Hematopoietic multipotent progenitor cell treated with erythropoietin and hydrocortisone succinate and interleukin-3 and kit ligand, for 15 days (in vitro differentiated cells): ENCODE measurements around the gene LRRC51.

ENCODE experiments used
- DNase-seq: peaks from one replicate; pipeline ENCODE4 v3.0.0-alpha.2; 2015; ENCODE audit warnings: low spot score

Gene LRRC51

DNA sequence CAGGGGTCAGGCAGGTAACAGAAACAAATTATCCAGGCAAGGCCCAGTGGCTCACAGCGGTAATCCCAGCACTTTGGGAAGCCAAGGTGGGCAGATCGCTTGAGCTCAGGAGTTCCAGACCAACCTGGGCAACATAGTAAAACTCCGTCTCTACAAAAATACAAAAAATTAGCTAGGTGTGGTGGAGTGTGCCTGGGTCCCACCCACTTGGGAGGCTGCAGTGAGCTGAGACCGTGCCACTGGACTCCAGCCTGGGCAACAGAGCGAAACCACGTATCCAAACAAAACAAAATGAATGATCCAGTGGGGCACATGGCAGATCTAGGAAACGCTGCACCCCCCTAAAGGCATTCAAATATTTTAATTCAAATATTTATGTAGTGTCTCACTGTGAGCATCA, 10.2 kb upstream of the LRRC51 start:
- DNase-seq = no peak

DNA sequence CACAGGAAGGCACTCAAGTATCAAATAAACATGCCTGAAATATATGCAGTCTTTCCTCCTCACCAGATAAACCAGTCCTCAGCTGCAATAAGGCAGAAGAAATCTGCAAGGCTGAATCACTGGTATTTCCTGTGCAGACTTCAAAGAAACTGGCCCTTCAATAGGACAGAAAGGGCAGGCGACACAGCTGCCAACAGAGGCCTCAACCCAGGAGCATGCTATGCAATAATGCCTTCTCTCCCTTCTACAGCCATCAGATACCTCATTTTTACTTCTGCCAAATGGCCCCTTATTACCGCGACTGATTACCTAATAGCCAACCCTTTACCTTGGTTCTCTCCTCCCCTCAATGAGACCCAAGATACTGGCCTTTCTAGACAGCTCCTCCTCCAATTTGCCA, 8.3 kb upstream of the LRRC51 start:
- DNase-seq = no peak

- no peak for DNase-seq
These were observed 5.5 kb upstream of the LRRC51 start for GRCh38 chr11:72075109-72075508.

- no peak for DNase-seq
These were observed 4.9 kb upstream of the LRRC51 start for GRCh38 chr11:72075756-72076155.

DNA sequence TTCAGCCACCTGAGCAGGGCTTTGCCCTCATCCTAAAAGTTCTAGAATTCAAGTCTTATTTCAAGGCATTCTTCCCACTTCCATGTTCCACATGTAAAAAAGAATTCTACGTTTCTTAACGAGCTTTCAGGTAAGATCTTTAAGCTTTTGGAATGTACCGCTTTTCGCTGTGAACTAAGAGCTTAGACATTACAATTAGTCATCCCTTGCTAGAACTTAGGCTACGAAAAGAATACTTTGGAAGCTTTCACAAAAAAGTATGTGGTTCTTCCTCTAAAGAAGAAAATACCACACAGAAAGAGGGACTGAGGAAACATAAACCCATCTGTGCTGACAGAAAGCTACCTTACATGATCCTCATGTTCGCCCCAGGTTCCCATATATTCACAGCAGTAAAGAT, 2.2 kb upstream of the LRRC51 start:
- DNase-seq = no peak

- DNase-seq = peak; percentile 47
These were observed 778 bp upstream of the LRRC51 start for GRCh38 chr11:72079819-72080325.

GRCh38 chr11:72081184-72081644, 564 bp downstream of the LRRC51 start:
- DNase-seq = no peak

GRCh38 chr11:72081821-72082453, 1.3 kb downstream of the LRRC51 start:
- DNase-seq = no peak

DNA sequence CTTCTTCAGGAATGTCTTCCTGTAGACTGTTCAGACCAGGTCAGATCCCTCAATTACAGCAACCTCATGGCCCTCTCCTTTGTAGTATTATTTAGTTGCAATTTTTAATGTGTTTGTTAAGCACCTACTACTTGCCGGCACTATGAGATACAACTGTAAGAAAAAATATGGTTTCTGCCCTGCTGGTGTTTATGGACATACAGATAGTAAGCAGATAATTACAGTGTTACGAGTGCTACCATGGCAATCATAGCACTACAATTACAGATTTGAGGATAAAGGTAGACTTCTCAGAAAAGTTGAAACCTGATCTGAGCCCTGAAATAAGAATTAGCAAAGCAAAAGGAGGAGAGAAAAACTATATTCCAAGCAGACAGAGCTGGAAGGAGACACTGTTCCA, 2.8 kb downstream of the LRRC51 start:
- DNase-seq = no peak

GRCh38 chr11:72084076-72084475, 3.4 kb downstream of the LRRC51 start:
- DNase-seq = no peak

- DNase-seq = no peak
These were observed 4.3 kb downstream of the LRRC51 start for GRCh38 chr11:72084965-72085364.

DNA sequence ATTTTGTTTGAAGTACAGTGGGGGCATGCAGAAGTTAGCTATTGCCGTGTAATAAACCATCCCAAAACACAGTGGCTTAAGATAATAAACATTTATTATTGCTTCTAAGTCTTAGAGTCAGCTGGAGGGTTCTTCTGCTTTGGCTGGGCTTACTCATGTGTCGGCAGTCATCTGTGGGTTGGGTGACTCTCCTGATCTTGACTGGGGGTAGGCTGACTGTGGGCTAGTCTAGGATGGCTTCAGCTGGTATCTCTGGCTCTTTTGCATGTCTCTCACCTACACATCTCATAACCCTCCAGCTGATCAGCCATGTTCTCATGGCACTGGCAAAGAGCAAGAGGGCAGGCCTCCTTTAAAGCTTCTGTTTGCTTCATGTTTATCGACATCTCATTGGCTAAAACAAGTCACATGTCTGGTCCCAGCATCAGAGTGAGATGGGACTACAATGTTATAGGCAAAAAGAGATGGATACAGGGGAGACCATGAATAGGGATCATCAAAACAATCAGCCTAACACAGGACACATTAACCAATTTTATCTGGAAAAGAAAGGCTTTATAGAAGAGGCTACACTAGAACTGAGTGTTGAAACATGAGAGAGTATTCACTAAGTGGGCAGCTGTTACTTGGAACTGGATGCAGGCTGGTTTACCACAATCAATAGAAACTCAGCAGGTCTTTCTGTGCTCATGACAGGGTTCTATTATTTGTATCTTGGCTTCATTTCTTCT, 5.1 kb downstream of the LRRC51 start:
- no peak for DNase-seq

DNA sequence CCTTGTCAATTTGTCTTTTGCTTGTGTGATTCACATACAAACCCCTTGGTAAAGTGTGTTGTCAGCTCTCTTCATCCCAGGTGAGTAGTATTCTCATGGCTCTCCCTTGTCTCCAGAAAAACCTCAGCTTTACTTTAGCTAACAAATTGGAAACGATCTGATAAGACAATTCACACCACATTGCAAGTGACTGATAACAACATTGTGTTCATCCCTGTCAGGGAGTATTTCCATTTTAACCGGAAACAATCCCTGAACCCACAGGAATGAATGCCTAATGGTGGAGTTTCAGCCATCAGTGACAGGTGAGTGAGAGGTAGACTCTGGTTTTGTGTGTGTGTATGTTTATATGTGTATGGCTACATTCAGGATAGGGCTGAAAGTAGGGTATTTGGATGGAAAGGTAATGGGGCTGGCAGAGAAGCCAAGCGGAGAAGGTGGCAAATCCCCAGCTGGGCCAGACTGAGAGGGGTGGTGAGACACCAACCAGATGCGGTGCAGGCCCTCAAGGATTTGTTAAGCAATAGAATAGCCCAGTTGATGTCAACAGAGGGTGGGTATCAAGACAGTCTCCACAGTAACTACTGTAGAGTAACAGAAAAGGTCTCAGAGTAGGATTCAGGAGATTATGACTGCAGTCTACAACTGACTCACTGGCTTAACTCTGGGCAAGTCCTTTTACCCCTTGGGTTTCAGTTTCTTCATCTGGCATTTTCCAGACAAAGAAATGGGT, 7.6 kb downstream of the LRRC51 start:
- no peak for DNase-seq

DNA sequence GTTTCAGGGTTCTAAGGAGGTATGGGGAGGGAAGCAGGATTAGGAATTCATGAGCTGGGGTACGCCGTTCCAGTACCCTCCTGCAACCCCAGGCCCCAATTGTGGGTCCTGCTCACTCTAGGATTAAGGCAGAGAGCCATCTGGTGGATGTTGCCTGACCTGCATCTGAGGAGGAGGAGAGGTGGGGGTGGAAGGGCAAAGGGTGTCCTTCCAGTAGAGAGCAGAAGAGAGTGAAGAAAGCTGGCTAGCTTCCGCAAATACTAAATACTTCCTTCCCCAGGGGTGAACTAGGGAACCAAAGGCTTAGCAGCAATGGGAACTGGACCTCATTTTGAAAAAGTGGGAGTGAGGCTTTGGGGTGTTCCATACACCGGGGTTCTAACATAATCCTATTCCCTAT, 10.6 kb downstream of the LRRC51 start:
- DNase-seq = peak; percentile 73

DNA sequence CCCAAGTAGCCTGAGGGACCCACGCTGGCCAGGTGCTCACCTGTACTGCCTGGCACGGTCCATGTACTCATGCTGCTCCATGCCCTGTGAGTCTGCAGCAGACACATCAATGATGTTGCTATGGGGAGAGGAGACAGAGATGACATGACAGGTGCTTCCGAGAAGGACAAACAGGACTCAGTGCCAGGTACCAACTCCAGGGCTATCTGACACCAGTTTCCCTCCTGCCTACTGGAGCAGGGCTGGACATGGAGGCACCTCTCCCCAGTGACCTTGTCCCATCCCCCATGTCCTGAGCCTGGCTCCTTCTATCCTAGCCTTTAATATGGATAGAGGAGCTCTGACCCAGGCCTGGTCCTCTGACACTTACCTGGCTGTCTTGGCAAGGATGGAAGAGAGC, 18.1 kb downstream of the LRRC51 start:
- no peak for DNase-seq

DNA sequence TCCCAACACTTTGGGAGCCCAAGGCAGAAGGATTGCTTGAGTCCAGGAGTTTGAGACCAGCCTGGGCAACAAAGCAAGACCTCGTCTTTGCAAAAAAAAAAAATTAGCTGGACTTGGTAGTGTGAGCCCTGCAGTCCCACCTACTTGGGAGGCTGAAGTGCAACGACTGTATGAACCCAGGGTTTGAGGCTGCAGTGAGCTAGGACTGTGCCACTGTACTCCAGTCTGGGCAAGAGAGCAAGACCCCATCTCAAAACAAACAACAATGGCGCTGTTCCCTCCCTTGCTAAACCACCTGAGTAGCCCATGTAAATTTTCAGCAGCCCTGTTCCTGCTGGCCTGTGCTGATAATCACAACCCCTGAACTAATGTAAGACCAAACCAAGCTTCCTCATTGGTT, 19.4 kb downstream of the LRRC51 start:
- DNase-seq = no peak

DNA sequence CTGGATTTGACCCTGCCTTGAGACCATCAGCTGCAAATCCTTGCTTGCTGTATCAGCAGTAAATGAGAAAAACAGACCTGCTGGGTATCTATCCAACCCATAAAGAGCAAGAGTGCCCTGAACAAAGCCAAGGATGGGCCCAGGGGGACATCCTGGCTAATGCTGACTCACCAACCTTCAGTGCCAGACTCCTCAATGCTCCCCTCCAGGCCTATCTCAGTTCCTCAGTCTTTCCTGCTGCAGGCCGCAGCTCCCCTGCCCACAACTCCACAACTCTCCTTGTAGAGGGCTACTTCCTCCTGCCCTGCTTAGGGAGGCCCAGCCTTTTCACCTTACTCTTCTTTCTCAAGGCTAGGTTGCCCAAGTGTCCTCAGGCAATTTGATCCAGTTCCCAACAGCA, 19.8 kb downstream of the LRRC51 start:
- DNase-seq = no peak

GRCh38 chr11:72102162-72102561, 21.5 kb downstream of the LRRC51 start:
- DNase-seq = no peak

DNA sequence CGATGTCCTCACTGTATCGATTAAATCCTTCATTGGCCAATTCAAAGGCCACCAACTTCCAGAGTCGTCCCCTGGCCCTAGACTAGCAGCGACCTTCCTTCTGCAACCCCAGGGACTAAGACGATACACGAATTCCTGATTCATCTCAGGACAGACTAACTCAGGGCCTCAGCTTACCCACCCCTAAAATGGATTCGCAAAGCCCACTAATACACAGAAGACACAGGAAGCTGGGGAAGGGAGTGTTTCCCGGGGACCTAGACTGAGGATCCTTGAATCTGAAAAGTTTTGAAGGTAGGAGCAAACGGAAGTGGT, 21.9 kb downstream of the LRRC51 start:
- no peak for DNase-seq

DNA sequence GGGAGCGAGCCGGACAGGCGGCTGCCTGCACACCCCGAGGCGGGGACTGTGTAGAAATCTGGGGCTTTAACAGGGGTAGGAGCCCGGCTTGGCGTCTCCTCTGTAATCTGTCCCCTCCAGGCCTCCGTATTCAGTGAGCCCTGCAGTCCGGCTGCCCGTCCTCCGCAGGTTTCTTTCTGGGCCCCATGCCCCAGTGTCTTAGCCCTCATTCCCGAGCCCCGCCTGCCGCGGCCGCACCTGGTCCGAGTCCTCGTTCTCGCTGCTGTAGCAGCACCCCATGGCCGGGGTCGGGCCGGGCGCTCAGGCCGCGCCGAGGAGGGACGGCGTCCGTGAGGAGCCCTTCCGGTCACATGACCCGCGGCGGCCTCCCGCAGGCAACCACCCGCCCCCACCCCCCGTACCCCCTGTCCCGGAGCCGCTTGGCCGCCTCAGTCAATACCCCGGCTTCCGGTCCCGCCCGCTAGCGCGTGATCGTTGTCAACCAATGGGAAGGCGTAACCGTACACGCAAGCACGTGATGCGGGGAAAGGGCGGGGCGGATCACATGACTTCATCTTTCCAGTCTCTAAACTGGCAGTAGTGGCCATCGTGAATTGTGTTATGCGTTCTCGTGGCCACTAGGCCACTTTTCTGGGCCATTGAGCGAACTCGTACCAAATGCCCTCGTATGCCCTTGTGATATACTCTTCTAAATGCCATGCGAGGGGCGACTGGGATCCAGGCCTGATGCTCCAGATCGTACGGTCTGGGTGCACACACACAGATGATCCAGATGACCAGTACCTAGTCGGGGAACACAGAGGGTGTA, 22.5 kb downstream of the LRRC51 start, which contains the start of gene LAMTOR1:
Gene LAMTOR1 (minus strand): TSS at position 352 of the 808 bp plus-strand sequence. CDS start 73 bp downstream, at position 279.
- peak; percentile 99 for DNase-seq

GRCh38 chr11:72103754-72104167, 23.1 kb downstream of the LRRC51 start:
- DNase-seq = no peak

DNA sequence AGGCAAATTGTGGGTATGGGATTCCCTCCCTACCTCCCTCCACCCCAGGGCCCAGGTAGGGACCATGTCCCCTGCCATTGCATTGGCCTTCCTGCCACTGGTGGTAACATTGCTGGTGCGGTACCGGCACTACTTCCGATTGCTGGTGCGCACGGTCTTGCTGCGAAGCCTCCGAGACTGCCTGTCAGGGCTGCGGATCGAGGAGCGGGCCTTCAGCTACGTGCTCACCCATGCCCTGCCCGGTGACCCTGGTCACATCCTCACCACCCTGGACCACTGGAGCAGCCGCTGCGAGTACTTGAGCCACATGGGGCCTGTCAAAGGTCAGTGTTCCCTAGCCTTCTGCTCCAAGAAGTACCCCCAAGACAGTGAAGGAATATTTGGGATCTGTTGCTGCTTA, 25.2 kb downstream of the LRRC51 start, which contains the start of gene TOMT:
Gene TOMT (plus strand): TSS at position 37 of the 400 bp plus-strand sequence. CDS start 28 bp downstream, at position 65.
- DNase-seq = no peak
